Measurements from ENCODE around the gene CCDC68. TPM values are rescaled to one million over a fixed set of nuclear protein-coding genes. Genes with fewer than 3 reads are reported as not detected.
A peak's percentile ranks its signal among the peaks of the same experiment; 100 is the strongest.
"Not testable (repeated sequence)": the region's sequence is repeated elsewhere in the genome, so short reads cannot be mapped to it uniquely, and the experiment has no call there.

The CCDC68 gene, protein sequence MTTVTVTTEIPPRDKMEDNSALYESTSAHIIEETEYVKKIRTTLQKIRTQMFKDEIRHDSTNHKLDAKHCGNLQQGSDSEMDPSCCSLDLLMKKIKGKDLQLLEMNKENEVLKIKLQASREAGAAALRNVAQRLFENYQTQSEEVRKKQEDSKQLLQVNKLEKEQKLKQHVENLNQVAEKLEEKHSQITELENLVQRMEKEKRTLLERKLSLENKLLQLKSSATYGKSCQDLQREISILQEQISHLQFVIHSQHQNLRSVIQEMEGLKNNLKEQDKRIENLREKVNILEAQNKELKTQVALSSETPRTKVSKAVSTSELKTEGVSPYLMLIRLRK
- total RNA-seq = 4.1 TPM
- long read RNA-seq, full-length matches to known transcripts = 1 of 4 reads
- long read RNA-seq, partial matches to known transcripts = 2 of 4 reads
- long read RNA-seq, other reads (novel, unspliced or antisense) = 1 of 4 reads

DNA sequence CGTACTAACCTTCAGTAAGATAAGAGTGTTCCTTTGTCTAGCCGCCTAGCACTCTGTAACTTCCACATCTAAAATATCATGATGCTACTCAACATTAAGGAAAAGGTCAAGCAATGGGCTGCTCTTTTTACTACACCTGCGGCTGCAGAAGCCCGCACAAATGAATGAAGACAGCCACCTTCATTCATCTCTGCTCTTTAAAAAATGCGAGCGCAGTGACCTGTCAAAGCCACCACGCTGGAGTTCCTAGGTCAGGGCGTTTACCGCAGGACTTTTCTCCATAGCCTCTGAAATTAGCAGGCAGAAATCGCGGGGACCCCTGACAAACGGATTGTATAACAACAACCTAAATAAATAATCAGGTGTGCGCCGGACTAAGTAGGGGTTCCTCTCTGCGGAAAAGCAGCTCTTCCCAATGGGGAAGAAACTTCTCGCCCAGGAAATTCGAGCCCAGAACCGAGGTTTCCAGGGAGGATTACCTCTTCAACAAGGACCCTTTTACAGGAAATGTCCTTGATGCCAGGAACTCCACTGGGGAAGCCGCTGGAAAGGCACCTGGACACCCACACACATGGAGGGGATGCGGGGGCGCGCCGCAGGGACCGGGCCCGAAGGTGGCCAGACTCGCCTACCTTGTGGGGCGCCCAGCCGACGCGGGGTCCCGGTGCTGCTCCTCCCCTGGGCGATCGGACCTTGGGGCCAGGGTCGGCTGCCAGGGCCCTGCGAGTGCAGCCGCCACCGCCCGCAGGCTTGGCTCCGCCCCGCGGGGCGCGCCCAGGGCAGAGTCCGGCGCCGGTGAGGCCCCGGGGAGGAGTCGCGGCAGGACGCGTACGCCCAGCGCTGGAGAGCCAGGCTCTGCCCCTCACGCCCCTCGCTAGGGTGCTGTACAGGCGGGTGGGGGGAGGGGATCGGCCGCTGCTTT is at the start of gene CCDC68:
Gene CCDC68 (minus strand): TSS at position 758 of the 922 bp plus-strand sequence. CDS start 16,670 bp downstream, outside the sequence.
- intact Hi-C loops (cut with DNase I) = no loop called here
- peak; percentile 77 for DNase-seq (ENCODE audit: low spot score)

DNA sequence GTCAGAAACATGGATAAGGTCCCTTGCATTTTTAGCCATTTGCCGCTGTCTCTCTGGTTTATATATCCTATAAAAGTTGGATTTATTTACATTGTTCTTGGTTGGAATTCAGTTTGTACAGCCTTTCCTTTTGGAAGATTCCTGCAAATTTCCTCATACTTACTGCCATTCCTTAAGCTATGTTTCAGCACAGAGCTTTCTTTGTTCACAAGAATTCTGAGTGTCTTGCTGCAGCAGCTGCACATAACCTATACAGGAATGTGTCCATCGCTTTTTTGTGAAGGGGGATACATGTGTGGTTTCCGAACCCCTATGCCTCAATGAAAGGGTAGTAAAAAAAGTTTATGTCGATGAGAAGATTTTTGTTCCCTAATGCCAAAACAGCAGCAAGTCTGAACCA is 48.3 kb upstream of the CCDC68 start:
- DNase-seq (ENCODE audit: low spot score) = no peak
- intact Hi-C loops (cut with DNase I) = no loop called here

DNA sequence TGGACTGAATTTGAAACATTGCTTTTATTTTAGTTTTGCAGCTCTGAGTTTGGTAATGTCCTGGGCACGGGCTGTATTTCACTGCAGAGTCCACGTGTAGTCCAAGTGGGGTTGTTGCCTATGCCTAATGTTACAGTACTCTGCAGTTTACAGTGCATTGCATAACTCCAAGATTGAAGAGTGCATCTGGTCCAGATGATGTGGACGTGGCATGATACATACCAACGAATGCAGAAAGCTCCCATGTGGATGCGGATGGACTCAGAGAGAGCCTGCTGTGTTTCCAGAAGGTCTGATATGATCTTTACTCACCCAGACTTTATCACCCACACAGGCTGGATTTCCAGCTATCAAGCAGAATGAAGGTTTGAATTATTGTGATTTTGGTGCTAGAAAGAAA is 44.4 kb upstream of the CCDC68 start:
- intact Hi-C loops (cut with DNase I) = no loop called here

DNA sequence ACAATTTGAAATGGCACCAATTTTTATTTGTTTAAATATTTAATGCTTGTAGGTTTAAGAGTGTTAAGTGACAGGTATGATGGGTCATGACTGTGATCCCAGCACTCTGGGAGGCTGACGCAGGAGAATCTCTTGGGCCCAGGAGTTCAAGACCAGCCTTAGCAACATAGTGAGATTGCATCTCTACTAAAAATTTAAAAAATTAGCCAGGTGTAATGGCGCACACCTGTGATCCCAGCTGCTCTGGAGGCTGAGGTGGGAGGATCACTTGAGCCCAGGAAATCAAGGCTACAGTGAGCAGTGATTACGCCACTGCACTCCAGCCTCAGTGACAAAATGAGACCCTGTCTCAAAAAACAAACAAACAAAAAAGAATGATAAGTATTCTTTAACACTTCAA is 43.0 kb upstream of the CCDC68 start:
- intact Hi-C loops (cut with DNase I) = no loop called here
- DNase-seq (ENCODE audit: low spot score) = no peak

More for the DNA sequence above, 44.4 kb upstream of the CCDC68 start:
- DNase-seq (ENCODE audit: low spot score) = no peak

DNA sequence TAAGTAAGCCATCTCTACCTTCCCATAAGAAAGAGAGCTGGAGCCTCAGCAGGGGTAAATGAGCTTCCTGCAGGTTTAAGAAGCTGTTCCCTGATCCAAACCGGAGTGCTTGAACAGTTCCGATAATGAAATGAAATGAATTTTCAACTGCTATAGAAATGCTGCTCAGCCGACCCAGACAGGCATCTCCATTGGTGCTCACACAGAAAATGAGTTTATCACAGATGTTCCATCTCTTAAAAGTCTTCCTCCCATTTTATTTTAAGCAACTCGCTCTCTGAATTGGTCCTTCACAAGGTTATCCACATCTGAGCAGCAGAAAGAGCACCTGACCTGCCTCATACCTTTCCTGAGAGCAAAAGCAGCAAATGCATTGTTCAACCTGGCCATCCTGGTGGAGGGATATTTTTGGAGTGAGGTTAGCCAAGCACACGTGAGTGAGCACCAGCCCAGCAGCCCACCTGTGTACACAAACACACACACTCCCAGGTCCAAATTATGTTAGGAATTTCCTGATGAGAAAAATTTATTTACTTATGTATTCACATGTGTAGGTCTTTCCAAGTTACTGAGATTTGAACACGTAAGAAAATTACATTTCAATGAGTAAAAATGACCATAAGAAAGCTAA is 42.2 kb upstream of the CCDC68 start:
- intact Hi-C loops (cut with DNase I) = no loop called here
- no peak for DNase-seq (ENCODE audit: low spot score)

DNA sequence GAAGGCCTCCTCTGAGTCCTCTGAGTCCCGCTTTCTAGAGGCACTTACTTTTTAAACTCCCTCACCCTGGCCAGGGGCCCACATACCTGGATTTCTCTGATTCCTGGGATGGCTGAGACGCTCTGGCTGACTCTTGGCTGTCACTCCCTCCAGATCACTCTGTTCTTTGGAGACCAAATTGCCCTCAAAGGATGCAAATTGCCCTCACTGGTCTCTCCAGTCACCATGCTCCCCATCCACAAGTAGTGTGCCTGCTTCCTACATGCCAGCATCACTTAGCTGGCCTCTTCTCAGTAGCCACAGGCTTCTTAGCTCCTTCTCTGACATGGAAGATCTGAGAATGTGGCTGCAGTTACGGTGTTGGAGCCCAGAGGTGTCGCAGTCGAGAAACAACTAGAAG is 41.3 kb upstream of the CCDC68 start:
- intact Hi-C loops (cut with DNase I) = no loop called here
- no peak for DNase-seq (ENCODE audit: low spot score)

DNA sequence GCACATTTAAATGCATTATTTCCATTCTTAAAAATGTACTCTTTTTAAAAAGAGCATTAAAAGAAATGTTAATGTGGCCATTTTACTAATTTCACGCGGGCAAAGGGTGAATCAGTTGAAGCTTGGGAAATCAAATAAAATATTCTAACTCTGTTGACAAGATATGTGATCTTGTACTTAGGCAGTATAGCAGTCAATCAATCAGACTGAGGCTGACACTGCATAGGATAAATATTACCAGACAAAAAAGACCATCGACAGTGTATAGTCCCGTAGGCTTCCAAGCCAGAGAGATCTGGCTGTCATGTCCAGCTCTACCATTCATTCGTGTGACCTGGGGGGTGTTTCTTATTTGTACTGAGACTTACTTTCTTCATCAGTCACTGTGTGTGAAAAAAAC is 39.8 kb upstream of the CCDC68 start:
- no peak for DNase-seq (ENCODE audit: low spot score)
- intact Hi-C loops (cut with DNase I) = no loop called here

DNA sequence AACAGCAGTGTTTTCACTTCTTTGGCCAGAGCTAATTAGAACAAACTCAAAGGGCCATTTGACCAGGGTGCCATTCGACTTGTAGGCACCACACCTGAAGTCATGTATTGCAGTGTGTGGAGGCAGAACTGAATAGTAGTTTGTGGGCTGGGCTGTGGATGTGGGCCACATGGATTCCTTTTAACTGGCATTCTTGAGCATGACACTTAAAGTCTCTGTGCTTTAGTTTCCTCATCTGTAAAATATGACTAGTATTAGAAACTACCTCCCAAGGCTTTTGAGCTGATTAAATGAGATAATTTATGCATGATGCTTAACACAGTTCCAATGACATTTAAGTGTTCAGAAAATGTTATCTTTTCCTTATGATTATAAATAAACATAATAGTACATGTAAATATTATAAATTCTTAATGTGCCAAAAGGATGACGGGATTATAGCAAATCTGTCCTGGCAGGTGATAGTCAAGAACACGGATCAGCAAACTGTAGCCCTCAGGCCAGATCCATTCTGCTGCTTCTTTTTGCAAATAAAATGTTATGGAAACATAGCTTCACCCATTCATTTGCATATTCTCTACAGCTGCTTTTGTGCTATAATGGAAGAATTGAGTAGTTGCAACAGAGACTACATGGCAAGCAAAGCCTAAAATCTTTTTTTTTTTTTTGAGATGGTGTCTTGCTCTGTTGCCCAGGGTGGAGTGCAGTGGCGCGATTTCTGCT is 36.3 kb upstream of the CCDC68 start:
- no peak for DNase-seq (ENCODE audit: low spot score)
- intact Hi-C loops (cut with DNase I) = no loop called here

DNA sequence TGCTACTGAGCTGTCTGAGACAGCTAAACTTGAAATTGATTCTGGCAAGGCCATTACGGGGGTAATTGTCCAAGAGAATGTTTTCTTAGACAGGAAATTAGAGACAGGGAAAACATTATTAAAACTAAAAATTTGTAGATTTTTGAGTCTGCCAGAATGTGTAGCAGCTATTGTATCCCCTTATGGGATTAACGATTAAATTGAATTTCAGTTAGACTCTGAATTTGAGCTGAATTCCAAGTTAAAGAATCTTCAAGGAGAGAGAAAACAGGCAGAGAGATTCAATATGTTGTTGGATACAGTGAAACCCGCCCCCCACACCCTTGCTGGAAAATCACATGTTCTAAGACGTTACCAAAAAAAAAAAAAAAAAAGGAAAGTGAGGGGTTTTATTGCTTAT is 32.7 kb upstream of the CCDC68 start:
- intact Hi-C loops (cut with DNase I) = no loop called here
- no peak for DNase-seq (ENCODE audit: low spot score)

DNA sequence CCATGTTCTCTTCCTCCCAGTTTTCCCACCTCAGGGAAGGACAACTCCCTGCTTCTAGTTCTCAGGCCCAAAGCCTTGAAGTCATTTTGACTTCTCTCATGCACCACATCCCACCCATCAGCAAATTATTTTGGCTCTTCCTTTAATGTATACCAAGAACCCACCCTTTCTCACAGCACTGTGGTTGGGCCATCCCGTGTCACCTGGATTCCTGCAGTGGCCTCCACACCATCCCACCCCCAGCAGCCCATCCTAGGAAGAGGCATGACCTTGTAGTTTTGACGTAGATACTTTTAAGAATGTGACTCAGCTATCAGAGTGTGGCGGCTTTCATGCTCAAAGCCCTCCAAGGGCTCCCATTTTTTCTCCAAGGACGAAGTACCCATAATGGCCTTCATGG is 25.6 kb upstream of the CCDC68 start:
- no peak for DNase-seq (ENCODE audit: low spot score)
- intact Hi-C loops (cut with DNase I) = loop anchor here (5.0 to 10.0 kb wide), 3 partner anchors 308 to 540 kb away; no protein-coding TSS in a partner anchor

DNA sequence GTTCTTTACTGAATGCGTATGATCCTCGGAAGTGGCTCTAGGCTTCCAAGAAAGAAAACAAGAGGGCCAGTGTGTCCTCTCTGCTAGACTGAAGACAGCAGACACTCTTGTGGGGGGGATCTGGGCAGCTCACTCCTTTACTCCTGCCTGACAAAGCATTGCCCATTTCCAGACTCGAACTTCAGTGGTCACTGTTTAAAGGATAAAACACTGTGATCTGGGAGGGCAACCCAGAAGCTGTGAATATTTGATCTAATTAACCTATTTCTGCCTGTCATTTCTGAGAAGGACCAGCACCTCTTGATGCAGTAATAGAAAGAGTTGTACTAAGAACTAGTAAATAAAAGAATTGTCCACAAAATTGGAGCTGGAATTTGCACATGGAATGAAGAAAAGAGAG is 24.5 kb upstream of the CCDC68 start:
- intact Hi-C loops (cut with DNase I) = loop anchor here (5.0 to 10.0 kb wide), 3 partner anchors 306 to 539 kb away; no protein-coding TSS in a partner anchor
- DNase-seq (ENCODE audit: low spot score) = no peak

DNA sequence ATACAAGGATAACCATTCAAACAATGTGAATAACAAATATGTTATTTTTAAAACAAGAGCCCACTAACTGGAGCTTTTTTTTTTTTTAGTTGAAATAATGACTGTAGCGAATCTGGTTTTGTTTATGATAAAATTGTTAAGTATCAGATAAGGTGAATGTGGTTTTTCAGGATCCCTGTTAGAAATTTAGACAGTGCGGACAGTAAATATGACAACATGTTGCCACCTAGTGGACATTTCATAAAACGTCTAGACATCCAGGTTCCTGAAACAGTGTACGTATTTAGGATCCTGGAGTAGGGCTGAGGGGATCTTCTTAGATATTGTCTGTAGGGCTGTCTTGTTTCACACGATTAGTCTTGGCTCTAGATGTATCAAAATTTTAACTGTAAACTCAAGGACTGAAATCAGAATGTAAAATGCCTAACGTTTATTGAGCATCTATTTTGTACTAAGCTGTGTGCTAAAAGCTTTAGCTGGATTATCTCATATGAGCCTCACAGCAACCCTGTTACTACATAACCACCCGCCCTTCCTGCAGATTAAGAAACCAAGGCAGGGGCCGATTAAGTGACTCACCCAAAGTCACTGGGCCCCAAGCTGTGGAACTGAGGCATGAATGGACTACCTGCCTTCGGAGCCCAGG is 23.9 kb upstream of the CCDC68 start:
- intact Hi-C loops (cut with DNase I) = loop anchor here (5.0 to 10.0 kb wide), 3 partner anchors 306 to 538 kb away; no protein-coding TSS in a partner anchor
- DNase-seq (ENCODE audit: low spot score) = no peak

DNA sequence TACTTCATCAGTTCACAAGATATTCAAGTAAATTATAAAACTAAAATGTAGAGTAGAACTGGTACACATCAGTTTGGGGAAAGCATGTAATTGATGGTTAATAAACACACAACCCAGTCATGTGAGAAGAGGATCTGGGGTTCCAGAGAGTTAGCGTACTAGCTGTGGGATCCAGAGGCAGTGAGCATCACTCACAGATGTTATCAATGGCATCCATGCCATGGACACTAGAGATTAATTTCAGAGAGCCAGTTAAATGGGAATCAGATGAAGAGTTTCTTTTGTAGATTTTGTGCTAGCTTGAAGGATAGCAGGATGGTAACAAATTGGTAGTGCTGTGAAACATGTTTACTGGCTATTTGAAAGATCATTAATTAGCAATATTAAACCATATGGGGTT is 21.8 kb upstream of the CCDC68 start:
- intact Hi-C loops (cut with DNase I) = loop anchor here (5.0 to 10.0 kb wide), 3 partner anchors 304 to 536 kb away; no protein-coding TSS in a partner anchor
- no peak for DNase-seq (ENCODE audit: low spot score)

DNA sequence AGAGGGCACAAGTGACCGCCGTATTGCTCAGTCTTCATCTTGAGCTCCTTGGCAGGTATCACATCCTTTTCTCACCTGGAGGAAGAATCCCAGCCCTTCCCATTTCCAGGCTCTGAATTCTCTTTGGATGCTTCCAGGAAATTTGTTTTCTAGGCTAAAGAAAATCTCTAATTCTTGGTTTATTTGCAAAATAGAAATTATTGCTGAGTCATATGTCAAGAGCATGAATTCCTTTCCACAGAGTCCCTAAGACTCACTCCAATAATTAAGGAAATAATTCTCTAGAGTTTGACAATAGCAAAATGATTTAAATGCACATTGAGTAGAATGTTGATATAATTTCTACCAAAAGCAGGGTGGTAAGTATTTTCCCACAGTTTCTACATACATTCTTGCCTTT is 16.3 kb upstream of the CCDC68 start:
- intact Hi-C loops (cut with DNase I) = no loop called here

DNA sequence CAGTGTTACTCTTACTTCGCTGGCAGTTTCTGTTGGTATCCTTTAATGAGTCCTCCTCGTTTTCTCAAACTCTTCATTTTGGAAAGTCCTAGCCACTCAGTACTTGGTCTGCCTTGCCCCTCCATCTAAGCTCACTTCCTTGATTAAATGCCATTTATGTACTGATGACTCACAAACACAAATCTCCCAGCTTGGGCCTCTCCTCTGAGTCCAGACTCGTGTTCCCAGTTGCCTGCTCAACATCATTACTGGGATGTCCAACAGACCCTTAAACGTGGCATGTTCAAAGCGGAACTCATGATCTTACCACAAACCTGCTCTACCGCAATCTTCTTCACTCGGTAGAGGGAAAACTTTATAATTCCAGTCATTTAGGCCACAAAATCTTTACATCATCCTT is 13.8 kb upstream of the CCDC68 start:
- DNase-seq (ENCODE audit: low spot score) = no peak
- intact Hi-C loops (cut with DNase I) = no loop called here

More for the DNA sequence above, 16.3 kb upstream of the CCDC68 start:
- no peak for DNase-seq (ENCODE audit: low spot score)

DNA sequence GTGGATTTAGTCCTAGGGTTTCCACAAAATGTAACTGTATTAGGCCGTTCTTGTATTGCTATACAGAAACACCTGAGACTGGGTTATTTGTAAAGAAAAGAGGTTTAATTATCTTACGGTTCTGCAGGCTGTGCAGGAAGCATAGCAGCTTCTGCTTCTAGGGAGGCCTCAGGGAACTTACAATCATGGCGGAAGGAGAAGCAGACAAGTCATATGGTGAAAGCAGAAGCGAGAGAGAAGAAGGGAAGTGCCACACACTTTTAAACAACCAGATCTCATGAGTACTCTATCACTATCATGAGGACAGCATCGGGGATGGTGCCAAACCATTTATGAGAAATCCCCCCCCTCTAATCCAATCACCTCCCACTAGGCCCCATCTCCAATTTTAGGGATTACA is 9.5 kb upstream of the CCDC68 start:
- intact Hi-C loops (cut with DNase I) = no loop called here
- DNase-seq (ENCODE audit: low spot score) = no peak

DNA sequence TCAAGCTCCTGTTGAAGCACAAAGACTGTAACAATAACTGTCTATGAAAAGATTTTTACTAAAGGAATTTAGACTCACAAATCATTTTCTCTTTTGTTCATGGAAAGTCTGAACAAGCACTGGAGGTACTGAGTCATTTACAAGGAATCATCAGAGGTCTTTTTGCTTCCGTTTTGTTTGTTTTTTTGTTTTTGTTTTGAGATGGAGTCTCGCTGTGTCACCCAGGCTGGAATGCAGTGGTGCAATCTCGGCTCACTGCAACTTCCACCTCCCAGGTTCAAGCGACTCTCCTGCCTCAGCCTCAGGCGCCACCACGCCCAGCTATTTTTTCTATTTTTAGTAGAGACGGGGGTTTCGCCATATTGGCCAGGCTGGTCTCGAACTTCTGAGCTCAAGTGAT is 9.0 kb upstream of the CCDC68 start:
- DNase-seq (ENCODE audit: low spot score); intact Hi-C loops (cut with DNase I): not testable (repeated sequence)

DNA sequence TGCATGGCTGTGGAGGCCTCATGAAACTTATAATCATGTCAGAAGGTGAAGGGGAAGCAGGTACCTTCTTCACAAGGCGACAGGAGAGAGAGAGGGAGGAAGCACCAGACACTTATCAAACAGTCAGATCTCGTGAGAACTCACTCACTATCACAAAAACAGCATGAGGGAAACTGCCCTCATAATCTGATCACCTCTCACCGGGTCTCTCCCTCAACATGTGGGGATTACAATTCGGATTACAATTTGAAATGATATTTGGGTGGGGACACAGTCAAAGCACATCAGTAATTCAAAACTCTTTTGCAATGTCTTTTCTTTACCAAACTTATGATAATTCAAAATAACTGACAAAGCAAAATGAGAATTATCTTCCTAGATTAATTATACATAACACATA is 8.5 kb upstream of the CCDC68 start:
- no peak for DNase-seq (ENCODE audit: low spot score)
- intact Hi-C loops (cut with DNase I) = no loop called here

DNA sequence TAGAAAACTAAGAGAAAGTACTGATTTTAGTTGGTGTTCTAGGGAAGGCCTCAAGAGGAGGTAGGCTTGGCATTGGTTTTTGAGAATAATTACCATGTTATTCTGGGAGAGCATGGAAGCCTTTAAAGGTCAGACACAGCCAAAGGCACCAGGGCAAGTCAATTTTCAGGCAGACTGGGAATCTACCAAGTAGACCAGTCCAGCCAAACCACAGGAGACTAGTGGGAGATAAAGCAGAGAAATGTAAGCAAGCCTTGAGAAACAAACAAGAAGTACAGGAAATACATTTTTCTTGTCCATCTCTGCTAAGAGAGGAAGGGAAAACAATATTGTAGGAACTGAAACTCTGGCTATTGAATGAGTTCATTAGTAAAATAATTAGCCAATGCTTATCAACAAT is 5.5 kb upstream of the CCDC68 start:
- DNase-seq (ENCODE audit: low spot score) = no peak
- intact Hi-C loops (cut with DNase I) = no loop called here
